22Rv1 (cell line): ENCODE results near the gene SERPIND1.

Experiments used
- ZFX ChIP-seq: fragments of 450-650 bp; IDR thresholded peaks from 2 replicates; pipeline ENCODE4 v1.6.1; 2017; ENCODE audit warnings: antibody characterized with exemption, borderline replicate concordance
- TF ChIP-seq, protein P1 (sequence below): fragments of 450-650 bp; IDR thresholded peaks from 2 replicates; pipeline ENCODE4 v1.5.1; 2017; ENCODE audit warnings: mild to moderate bottlenecking

- TF ChIP-seq, protein P1, sequence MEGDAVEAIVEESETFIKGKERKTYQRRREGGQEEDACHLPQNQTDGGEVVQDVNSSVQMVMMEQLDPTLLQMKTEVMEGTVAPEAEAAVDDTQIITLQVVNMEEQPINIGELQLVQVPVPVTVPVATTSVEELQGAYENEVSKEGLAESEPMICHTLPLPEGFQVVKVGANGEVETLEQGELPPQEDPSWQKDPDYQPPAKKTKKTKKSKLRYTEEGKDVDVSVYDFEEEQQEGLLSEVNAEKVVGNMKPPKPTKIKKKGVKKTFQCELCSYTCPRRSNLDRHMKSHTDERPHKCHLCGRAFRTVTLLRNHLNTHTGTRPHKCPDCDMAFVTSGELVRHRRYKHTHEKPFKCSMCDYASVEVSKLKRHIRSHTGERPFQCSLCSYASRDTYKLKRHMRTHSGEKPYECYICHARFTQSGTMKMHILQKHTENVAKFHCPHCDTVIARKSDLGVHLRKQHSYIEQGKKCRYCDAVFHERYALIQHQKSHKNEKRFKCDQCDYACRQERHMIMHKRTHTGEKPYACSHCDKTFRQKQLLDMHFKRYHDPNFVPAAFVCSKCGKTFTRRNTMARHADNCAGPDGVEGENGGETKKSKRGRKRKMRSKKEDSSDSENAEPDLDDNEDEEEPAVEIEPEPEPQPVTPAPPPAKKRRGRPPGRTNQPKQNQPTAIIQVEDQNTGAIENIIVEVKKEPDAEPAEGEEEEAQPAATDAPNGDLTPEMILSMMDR: no peak
- TF ChIP-seq ZFX: no peak
These were observed 12.4 kb upstream of the SERPIND1 start for GRCh38 chr22:20761536-20761935.
